Duodenal mucosa (tissue), 2 donors: ENCODE results near the gene RNF223.

Experiments
- H3K27ac ChIP-seq: one replicate; pipeline ENCODE4 v1.7.0; 2013; ENCODE audit warnings: low read depth, low read length
- H3K27me3 ChIP-seq, 2 donors: one replicate each; pipeline ENCODE4 v1.7.0; 2013; ENCODE audit warnings: low read length in 2 of 2, control low read depth in 1 of 2; ENCODE audit not compliant: insufficient read depth in 2 of 2, control insufficient read depth in 1 of 2
- H3K36me3 ChIP-seq, 2 donors: one replicate each; pipeline ENCODE4 v1.7.0; 2013; ENCODE audit warnings: low read length in 2 of 2, control low read depth in 1 of 2; ENCODE audit not compliant: insufficient read depth in 2 of 2, control insufficient read depth in 1 of 2
- H3K4me1 ChIP-seq, 2 donors: one replicate each; pipeline ENCODE4 v1.7.0; 2013; ENCODE audit warnings: low read length in 2 of 2, control low read depth in 1 of 2; ENCODE audit not compliant: insufficient read depth in 2 of 2, control insufficient read depth in 1 of 2
- H3K4me3 ChIP-seq, 2 donors: one replicate each; pipeline ENCODE4 v1.7.0; 2013; ENCODE audit warnings: low read length in 2 of 2, low read depth in 1 of 2
- H3K9ac ChIP-seq, 2 donors: one replicate each; pipeline ENCODE4 v1.7.0; 2013; ENCODE audit warnings: low read length in 2 of 2, low read depth in 1 of 2
- H3K9me3 ChIP-seq, 2 donors: one replicate each; pipeline ENCODE4 v1.7.0; 2013; ENCODE audit warnings: low read length in 2 of 2, control low read depth in 1 of 2; ENCODE audit not compliant: control insufficient read depth in 1 of 2

The RNF223 gene

DNA sequence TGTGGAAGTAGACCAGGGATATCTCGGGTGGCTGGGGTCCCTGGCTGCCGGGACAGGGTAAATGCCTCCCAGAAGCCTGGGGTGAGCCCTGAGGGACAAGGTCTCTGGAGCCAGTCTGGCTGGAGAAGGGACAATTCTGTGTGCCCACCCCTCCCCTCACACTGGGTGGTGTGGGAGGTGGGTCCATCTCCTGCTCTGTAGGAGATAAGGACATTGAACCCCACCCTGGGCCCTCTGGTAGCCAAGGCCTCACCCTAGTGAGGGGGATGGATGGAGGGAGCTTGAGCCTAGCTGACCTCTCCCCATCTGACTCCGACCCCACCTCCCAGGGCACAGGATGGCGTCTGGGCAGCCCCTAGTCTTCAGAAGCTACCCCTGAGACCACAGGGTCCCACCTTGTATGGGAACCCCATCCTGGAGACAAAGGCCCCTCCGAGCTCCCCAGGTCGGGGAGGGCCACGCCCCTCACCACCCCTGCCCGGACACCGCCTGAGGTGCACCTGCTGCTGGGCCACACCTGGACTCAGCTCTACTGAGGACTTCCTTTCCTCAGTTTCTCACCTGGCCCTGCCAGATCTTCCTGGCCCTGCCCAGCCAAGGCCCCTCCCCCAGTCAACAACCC is 49.8 kb downstream of the RNF223 start:
- H3K4me1 ChIP-seq: peaks cover 7 to 9% of the 10 kb centered on the region in 2 donors

GRCh38 chr1:1023700-1024099 is 50.4 kb downstream of the RNF223 start:
- no peak overlapping the region for H3K4me3 ChIP-seq
- no peak overlapping the region for H3K27ac ChIP-seq
- no peaks in the 10 kb centered on the region for H3K9me3 ChIP-seq
- H3K36me3 ChIP-seq: peaks cover 0 to 3% of the 10 kb centered on the region in 2 donors
- peaks cover 7 to 9% of the 10 kb centered on the region in 2 donors for H3K4me1 ChIP-seq
- peaks cover 0 to 4% of the 10 kb centered on the region in 2 donors for H3K27me3 ChIP-seq
- no peak overlapping the region for H3K9ac ChIP-seq

More for the DNA sequence above, 49.8 kb downstream of the RNF223 start:
- no peak overlapping the region for H3K4me3 ChIP-seq
- peaks cover 0 to 3% of the 10 kb centered on the region in 2 donors for H3K36me3 ChIP-seq
- no peak overlapping the region for H3K9ac ChIP-seq
- H3K27me3 ChIP-seq: peaks cover 0 to 4% of the 10 kb centered on the region in 2 donors
- H3K27ac ChIP-seq: no peak overlapping the region
- no peaks in the 10 kb centered on the region for H3K9me3 ChIP-seq

GRCh38 chr1:1022302-1023009 is 51.6 kb downstream of the RNF223 start:
- H3K9me3 ChIP-seq: no peaks in the 10 kb centered on the region
- no peak overlapping the region for H3K27ac ChIP-seq
- H3K4me3 ChIP-seq: no peak overlapping the region
- peaks cover 7 to 9% of the 10 kb centered on the region in 2 donors for H3K4me1 ChIP-seq
- peaks cover 0 to 4% of the 10 kb centered on the region in 2 donors for H3K27me3 ChIP-seq
- no peak overlapping the region for H3K9ac ChIP-seq
- H3K36me3 ChIP-seq: peaks cover 0 to 2% of the 10 kb centered on the region in 2 donors

DNA sequence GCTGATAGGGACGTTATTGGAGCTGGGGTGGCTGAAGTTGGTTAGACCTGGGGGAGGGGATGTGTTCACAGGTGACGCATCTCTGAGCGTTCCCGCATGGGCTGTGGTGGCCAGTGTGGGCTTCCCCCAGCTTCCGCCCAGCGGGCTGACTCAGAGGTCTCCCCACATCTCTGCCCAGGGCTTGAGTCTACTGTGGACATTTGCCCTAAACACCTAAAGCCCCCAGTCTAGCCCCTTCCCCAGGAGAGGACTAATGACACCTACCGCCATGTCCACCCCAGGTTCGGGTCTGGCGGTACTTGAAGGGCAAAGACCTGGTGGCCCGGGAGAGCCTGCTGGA is 52.2 kb downstream of the RNF223 start:
- Histone ChIP-seq H3K9ac (no peak overlapping the region), H3K27ac (no peak overlapping the region), H3K36me3 (no peaks in the 10 kb centered on the region), H3K9me3 (no peaks in the 10 kb centered on the region), H3K27me3 (peaks cover 0 to 4% of the 10 kb centered on the region in 2 donors), H3K4me1 (peaks cover 7 to 9% of the 10 kb centered on the region in 2 donors), H3K4me3 (no peak overlapping the region)

DNA sequence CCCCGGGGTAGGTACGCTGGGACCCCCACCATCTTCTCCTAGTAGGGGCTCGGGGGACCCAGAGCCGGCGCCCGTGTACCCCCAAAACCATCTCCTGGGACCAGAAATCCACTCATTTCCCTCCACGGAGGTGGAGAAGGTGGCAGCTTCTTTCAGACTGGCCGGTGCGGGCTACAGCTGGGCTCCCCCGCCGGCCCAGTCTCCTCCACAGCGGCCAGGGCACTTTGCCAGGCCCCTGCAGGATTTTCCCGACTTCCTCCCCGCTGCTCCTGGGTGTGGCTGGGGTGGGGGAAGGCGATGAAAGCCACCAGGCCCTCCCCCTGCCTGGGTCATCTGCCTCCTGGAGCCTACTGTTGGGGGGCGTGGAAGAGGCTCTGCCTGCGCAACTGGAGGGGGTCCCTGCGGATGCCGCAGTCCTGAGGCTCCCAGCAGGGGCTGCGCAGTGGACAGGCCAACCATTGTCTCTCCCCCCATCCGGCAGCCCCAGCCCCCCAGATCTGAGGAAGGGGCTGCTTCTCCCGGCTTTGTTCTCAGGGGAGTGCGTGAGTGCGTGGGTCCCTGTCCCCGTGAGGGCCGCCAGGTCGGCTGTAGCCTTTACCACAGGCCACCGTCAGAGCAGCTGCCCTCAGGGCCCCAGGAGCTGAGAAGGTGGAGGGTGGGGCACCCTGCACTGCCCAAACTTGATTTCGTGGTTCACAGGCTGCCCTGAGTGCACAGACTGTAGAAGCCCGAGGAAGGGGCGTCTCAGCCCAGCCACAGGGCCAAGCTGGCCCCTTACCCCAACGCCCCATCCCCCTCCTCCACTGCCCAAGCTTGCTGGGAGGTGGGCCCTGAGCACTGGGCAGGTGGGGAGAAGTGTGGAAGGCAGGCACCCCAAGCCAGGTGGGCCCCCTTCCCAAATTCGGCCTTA is 52.8 kb downstream of the RNF223 start:
- Histone ChIP-seq H3K27me3 (peaks cover 0 to 4% of the 10 kb centered on the region in 2 donors), H3K36me3 (no peaks in the 10 kb centered on the region), H3K4me1 (peaks cover 7 to 9% of the 10 kb centered on the region in 2 donors), H3K27ac (no peak overlapping the region), H3K9me3 (no peaks in the 10 kb centered on the region), H3K9ac (no peak overlapping the region), H3K4me3 (peak overlapping the region in 1 of 2 donors; percentile 45)
